AG09319 (cell line): ENCODE measurements around the gene NPY5R.

Source experiments
- DNase-seq: peaks from one replicate; pipeline ENCODE4 v3.0.0-alpha.2; 2010; ENCODE audit warnings: low read depth; ENCODE audit errors: extremely low read depth
- CTCF ChIP-seq: IDR thresholded peaks from 2 replicates; pipeline ENCODE4 v1.5.1; 2011; ENCODE audit warnings: low read depth, mild to moderate bottlenecking, inconsistent platforms, low read length, moderate library complexity

Gene NPY5R

GRCh38 chr4:163356104-163356503 lies 12.4 kb downstream of the NPY5R start:
- no peak for TF ChIP-seq CTCF
- no peak for DNase-seq

GRCh38 chr4:163367651-163368050 lies 24.0 kb downstream of the NPY5R start:
- no peak for DNase-seq
- no peak for TF ChIP-seq CTCF

- DNase-seq: no peak
Observed at GRCh38 chr4:163372029-163372428, 28.3 kb downstream of the NPY5R start.

GRCh38 chr4:163378661-163379060 lies 35.0 kb downstream of the NPY5R start:
- no peak for TF ChIP-seq CTCF

More at GRCh38 chr4:163372029-163372428, 28.3 kb downstream of the NPY5R start:
- no peak for TF ChIP-seq CTCF

GRCh38 chr4:163380703-163381102 lies 37.0 kb downstream of the NPY5R start:
- TF ChIP-seq CTCF: no peak
- DNase-seq: no peak

More at GRCh38 chr4:163378661-163379060, 35.0 kb downstream of the NPY5R start:
- no peak for DNase-seq

- TF ChIP-seq CTCF: no peak
- no peak for DNase-seq
Observed at GRCh38 chr4:163382178-163382869, 38.6 kb downstream of the NPY5R start.

GRCh38 chr4:163384434-163384833 lies 40.7 kb downstream of the NPY5R start:
- DNase-seq: no peak
- no peak for TF ChIP-seq CTCF
